GM06990 (cell line): ENCODE results near the gene P4HA3.

Experiments
- DNase-seq: peaks from one replicate; pipeline ENCODE4 v3.0.0-alpha.2; 2011; ENCODE audit not compliant: insufficient read length; ENCODE audit errors: extremely low read depth
- H3K27me3 ChIP-seq: replicated peaks from 2 replicates; pipeline ENCODE4 v1.6.0; 2011; ENCODE audit warnings: low read length; ENCODE audit not compliant: control insufficient read depth, insufficient read depth
- H3K36me3 ChIP-seq: 2 replicates; pipeline ENCODE4 v1.5.1; 2011; ENCODE audit warnings: low read length; ENCODE audit not compliant: control insufficient read depth, insufficient read depth
- H3K4me3 ChIP-seq: replicated peaks from 2 replicates; pipeline ENCODE4 v1.5.1; 2011; ENCODE audit warnings: low read depth, mild to moderate bottlenecking, control low read depth, low read length
- CTCF ChIP-seq: IDR thresholded peaks from 2 replicates; pipeline ENCODE4 v1.5.1; 2011; ENCODE audit warnings: low read length, control low read depth, mild to moderate bottlenecking, inconsistent platforms; ENCODE audit not compliant: insufficient read depth, poor library complexity, severe bottlenecking

P4HA3 gene

GRCh38 chr11:74226907-74227306 is 84.5 kb downstream of the P4HA3 start:
- no peak for TF ChIP-seq CTCF
- no peak for DNase-seq
- no peak overlapping the region for H3K4me3 ChIP-seq
- H3K27me3 ChIP-seq: no peaks in the 10 kb centered on the region
- H3K36me3 ChIP-seq: peaks cover 4% of the 10 kb centered on the region

DNA sequence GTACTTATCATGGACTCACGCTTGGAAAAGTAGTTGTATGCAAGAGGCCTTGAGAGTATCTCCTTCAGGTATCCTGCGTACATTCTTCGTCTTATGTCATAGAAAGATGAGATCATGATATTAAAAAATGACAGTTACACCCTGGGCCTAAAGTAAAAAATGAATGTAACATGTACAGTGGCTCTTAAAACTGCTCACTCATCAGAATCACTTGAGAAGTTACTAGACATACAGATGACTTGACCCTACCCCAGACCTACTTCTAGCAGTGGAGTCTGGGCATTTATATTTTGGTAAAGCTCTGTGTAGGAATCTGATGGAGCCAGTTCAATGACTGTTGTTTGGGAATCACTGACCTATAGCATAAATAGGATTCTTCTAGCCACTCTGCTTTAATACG is 85.9 kb downstream of the P4HA3 start:
- TF ChIP-seq CTCF: no peak

GRCh38 chr11:74221816-74222215 is 89.6 kb downstream of the P4HA3 start:
- no peak for DNase-seq
- no peaks in the 10 kb centered on the region for H3K27me3 ChIP-seq
- TF ChIP-seq CTCF: no peak
- no peak overlapping the region for H3K4me3 ChIP-seq
- H3K36me3 ChIP-seq: no peaks in the 10 kb centered on the region

More for the DNA sequence above, 85.9 kb downstream of the P4HA3 start:
- 0 out of 2 replicates have a peak, but pooled peaks cover 1% of the 10 kb centered on the region for H3K36me3 ChIP-seq
- H3K4me3 ChIP-seq: no peak overlapping the region
- no peak for DNase-seq
- H3K27me3 ChIP-seq: no peaks in the 10 kb centered on the region

- no peak for DNase-seq
- no peak for TF ChIP-seq CTCF
- Histone ChIP-seq H3K36me3 (no peaks in the 10 kb centered on the region), H3K4me3 (no peak overlapping the region), H3K27me3 (no peaks in the 10 kb centered on the region)
These were observed 91.1 kb downstream of the P4HA3 start for GRCh38 chr11:74220376-74220775.
